Activated naive CD8-positive, alpha-beta T cell treated with anti-CD3 and anti-CD28 coated beads, Interleukin-2, amount 50 U/mL, for 24 hours (primary cell): ENCODE results near the gene ZNF800.

Experiments used
- ATAC-seq: fragments of 150-1000 bp; cut with Tn5 transposase; one replicate; pipeline ENCODE4 v1.10.0; 2021
- DNase-seq: peaks from one replicate; pipeline ENCODE4 v3.0.0; 2021
- H3K27ac Mint-ChIP-seq: one replicate; pipeline ENCODE4 v1.8.0; 2021; ENCODE audit warnings: mild to moderate bottlenecking, mixed read lengths
- H3K27me3 Mint-ChIP-seq: one replicate; pipeline ENCODE4 v1.8.0; 2021; ENCODE audit warnings: mixed read lengths
- H3K36me3 Mint-ChIP-seq: one replicate; pipeline ENCODE4 v1.8.0; 2021; ENCODE audit warnings: low read depth, mixed read lengths
- H3K4me1 Mint-ChIP-seq: one replicate; pipeline ENCODE4 v1.8.0; 2021; ENCODE audit warnings: mixed read lengths
- H3K4me3 Mint-ChIP-seq: one replicate; pipeline ENCODE4 v1.8.0; 2021; ENCODE audit warnings: mild to moderate bottlenecking, moderate library complexity, mixed read lengths
- H3K9me3 Mint-ChIP-seq: one replicate; pipeline ENCODE4 v1.8.0; 2021; ENCODE audit warnings: mixed read lengths

The ZNF800 gene

DNA sequence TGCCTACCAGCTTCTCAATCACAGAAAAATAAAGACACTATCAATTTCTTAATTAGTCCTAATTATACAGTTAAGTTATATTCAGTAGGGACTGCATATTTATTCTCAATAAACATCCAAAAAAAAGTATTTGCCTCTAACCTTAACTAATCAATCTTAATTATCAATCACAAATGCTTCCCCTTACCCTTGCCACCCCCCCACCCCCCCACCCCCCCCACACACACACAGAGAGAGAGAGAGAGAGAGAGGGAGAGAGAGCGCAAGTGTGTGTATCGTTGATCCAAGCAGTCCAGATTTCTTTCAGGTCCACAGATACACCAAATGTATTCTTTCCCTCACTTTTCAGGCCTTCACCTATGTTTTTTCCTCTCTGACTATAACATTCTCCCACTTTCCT, 12.9 kb downstream of the ZNF800 start:
- ATAC-seq, result no peak
- Mint-ChIP-seq H3K36me3 (peaks cover 55% of the 10 kb centered on the region), H3K27ac (peak overlapping the region; percentile 49), H3K27me3 (no peaks in the 10 kb centered on the region), H3K4me1 (peaks cover 79% of the 10 kb centered on the region), H3K4me3 (no peak overlapping the region), H3K9me3 (no peaks in the 10 kb centered on the region)
- DNase-seq, result no peak

DNA sequence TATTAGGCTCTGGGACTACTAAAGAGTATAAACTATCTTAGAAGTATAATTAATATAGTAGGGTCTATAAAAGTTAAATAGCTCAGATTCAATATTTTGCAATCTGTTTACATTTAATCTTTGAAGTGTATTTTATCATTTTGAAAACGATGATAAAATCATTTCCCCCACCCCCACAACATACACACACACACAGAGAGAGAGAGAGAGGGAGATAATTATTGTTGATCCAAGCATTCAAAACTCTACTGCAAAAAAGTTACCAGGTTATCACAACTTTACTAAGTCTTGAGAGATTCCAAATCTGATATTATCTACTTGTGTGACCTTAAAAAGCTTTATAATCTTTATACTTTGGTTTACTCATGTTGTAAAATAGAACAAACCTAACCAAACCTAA, 14.0 kb downstream of the ZNF800 start:
- no peaks in the 10 kb centered on the region for H3K9me3 Mint-ChIP-seq
- peaks cover 61% of the 10 kb centered on the region for H3K36me3 Mint-ChIP-seq
- no peak overlapping the region for H3K27ac Mint-ChIP-seq
- no peak for DNase-seq
- H3K27me3 Mint-ChIP-seq, result no peaks in the 10 kb centered on the region
- ATAC-seq, result no peak
- H3K4me3 Mint-ChIP-seq, result no peak overlapping the region
- H3K4me1 Mint-ChIP-seq, result peaks cover 78% of the 10 kb centered on the region

DNA sequence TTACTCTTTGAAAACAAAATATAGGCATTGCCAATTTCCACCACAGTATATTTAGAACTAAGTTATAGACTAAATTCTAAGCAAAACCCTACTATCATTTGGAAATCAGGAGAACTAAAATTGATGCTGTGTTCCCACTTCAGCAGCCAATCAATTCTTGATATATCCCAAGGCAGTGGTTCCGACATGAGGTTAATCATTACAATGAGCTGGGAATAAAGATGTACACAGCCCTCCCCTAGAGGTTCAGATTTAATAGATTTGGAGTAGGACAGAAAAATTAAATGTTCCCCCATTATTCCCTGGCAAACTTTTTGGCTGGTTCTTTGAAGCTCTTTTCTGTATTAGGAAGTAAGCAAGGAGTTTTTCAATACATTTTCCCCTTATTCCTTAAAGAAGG, 15.1 kb downstream of the ZNF800 start:
- Mint-ChIP-seq H3K36me3 (peaks cover 59% of the 10 kb centered on the region), H3K4me3 (no peak overlapping the region), H3K27me3 (no peaks in the 10 kb centered on the region), H3K4me1 (peaks cover 71% of the 10 kb centered on the region), H3K27ac (no peak overlapping the region), H3K9me3 (no peaks in the 10 kb centered on the region)
- DNase-seq (no peak), ATAC-seq (no peak)

DNA sequence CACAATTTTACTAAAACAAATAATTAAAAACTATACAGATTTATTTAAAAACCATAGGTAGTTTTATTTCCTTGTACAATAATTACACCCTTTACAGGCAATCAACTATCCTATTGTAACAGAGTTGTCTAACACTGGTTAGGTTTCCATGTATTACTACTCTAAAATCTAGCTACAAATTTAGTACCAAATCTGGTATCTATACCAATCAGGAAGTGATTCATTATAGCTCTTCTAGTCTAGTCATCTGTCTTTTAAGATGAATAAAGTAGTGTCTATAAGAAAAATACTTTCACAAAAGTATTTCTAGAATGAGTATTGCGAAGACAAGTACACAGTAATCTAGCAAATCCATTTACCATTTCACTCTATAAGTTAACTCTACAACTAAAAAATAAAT, 16.9 kb downstream of the ZNF800 start:
- Mint-ChIP-seq H3K4me1 (peaks cover 61% of the 10 kb centered on the region), H3K36me3 (peaks cover 57% of the 10 kb centered on the region), H3K4me3 (no peak overlapping the region), H3K27ac (no peak overlapping the region), H3K9me3 (no peaks in the 10 kb centered on the region), H3K27me3 (no peaks in the 10 kb centered on the region)
- DNase-seq (no peak), ATAC-seq (peak; percentile 84)

DNA sequence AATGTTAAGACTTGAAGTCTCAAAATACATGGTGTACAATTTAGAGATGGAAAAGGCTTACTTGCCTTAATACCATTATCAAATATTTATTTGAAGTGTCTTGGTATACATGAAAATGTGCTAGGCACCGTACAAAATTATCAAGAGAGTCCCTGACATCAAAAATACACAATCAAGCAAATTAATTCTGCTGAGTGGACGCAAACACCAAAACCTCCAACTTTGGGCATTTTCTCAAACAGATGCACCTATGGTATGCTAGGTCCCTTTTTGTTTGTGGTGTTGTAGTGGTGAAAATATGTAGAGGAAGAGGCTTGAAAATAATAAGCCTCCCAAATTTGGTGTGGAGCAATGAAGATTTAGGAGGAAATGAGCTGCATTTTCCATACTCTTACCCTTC, 24.8 kb downstream of the ZNF800 start:
- Mint-ChIP-seq H3K27ac (no peak overlapping the region), H3K9me3 (no peaks in the 10 kb centered on the region), H3K27me3 (no peaks in the 10 kb centered on the region), H3K4me1 (peaks cover 38% of the 10 kb centered on the region), H3K4me3 (no peak overlapping the region), H3K36me3 (peaks cover 44% of the 10 kb centered on the region)
- DNase-seq (no peak), ATAC-seq (no peak)

DNA sequence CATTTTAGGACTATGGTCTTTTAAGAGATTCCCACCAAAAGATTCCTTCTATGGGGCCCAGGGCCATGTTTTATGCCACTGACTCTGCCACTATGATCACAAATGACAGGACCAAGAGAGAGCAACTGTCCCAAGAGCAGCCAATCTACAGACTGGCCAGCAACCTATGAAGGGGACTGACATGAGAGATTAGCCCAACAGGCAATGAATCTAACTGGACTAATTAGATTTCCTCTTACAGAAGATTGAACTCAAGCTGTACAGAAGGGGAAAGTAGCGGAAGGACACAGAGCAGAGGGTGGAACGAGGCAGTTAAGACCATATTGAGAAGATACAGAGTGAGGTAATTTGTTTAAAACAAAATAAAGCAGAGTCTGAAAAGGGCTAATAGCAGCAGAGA, 25.8 kb downstream of the ZNF800 start:
- no peak for DNase-seq
- H3K4me3 Mint-ChIP-seq, result no peak overlapping the region
- peaks cover 43% of the 10 kb centered on the region for H3K36me3 Mint-ChIP-seq
- H3K27ac Mint-ChIP-seq, result no peak overlapping the region
- peaks cover 38% of the 10 kb centered on the region for H3K4me1 Mint-ChIP-seq
- no peaks in the 10 kb centered on the region for H3K27me3 Mint-ChIP-seq
- no peak for ATAC-seq
- H3K9me3 Mint-ChIP-seq, result no peaks in the 10 kb centered on the region

DNA sequence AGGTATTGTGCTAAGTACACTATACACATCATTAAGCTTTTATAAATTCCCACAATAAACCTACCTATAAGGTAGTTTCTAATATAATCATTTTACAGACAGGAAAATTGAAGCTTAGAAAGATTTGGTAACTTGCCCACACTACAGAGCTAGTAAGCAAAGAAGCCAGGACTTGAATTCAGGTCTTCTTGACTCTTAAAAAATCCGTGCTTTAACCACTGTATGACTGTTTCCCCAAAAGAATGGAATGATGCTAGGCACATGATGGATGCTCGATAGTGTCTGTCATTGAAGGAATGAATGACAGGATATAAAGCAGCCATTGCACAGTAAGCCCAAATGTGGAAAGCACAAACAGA, 26.6 kb downstream of the ZNF800 start:
- Mint-ChIP-seq H3K36me3 (peaks cover 42% of the 10 kb centered on the region), H3K27ac (no peak overlapping the region), H3K4me3 (no peak overlapping the region), H3K27me3 (no peaks in the 10 kb centered on the region), H3K9me3 (no peaks in the 10 kb centered on the region), H3K4me1 (peaks cover 38% of the 10 kb centered on the region)
- DNase-seq (no peak), ATAC-seq (no peak)

DNA sequence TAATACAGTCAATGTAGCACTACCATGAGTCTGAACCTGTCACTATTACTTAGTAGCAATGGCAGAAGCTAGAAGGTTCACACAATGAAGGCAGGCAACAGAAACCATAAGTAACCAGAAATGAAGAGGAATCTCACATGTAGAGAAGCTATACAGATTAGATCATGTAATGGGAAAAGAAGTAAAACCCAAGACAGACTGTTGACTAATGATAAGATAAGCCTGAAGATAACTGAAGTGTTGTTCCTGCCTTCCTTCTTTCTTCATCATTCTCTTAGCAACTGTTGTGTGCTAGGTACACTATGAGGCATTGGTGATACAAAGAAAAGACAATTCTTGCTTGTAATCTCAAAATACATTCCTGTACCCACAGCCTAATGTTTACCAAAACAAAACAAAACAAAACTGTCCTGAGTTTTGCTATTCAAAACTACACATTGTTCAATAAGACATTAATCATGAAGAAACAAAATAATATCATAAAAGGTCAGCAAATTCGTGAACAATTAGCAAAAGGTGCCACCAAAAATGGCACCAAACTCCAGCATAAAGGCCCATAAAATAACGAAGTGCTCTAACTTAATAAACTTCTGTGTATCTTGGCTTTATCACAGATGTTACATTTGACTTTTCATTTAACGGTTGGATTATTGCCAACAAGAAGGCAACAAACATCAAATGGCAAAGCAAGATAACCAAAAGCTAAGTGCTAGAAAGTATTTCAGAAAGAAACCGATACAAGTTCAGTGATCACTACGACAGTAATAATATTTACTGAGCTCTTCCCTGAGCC, 27.1 kb downstream of the ZNF800 start:
- H3K27ac Mint-ChIP-seq, result no peak overlapping the region
- peaks cover 34% of the 10 kb centered on the region for H3K4me1 Mint-ChIP-seq
- H3K36me3 Mint-ChIP-seq, result peaks cover 42% of the 10 kb centered on the region

DNA sequence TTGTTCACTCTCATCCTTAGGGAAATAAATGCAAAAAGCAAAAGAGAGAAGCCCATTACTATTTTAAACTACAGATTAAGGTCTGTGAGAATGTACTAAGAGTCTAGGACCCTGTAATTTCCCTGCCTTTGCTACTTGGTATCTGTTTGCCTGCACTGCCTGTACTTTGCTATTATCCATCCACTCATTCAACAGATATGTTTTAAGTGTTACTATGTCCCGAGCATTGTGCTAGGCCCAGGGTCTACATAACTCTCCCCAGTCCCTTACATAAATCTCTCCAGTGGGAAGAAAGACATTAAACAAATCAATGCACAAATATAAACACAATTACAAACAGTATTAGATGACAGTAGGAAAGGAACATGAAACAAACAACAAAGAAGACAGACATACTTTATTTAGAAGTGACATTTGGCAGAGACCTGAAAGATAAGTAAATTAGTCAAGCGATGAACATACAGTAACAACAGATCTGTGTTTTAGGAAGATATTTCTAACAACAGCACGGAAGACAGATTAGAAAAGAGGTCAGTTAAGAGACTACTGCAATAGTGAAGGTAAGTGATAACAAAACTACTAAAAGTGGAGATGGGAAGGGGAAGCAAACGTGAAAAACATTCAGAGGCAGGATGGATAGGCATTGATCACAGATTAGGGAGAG, 30.0 kb downstream of the ZNF800 start:
- ATAC-seq, result no peak
- no peaks in the 10 kb centered on the region for H3K9me3 Mint-ChIP-seq
- peaks cover 35% of the 10 kb centered on the region for H3K36me3 Mint-ChIP-seq

More for the DNA sequence above, 27.1 kb downstream of the ZNF800 start:
- DNase-seq, result no peak
- H3K27me3 Mint-ChIP-seq, result no peaks in the 10 kb centered on the region
- no peak for ATAC-seq
- H3K9me3 Mint-ChIP-seq, result no peaks in the 10 kb centered on the region
- H3K4me3 Mint-ChIP-seq, result no peak overlapping the region

DNA sequence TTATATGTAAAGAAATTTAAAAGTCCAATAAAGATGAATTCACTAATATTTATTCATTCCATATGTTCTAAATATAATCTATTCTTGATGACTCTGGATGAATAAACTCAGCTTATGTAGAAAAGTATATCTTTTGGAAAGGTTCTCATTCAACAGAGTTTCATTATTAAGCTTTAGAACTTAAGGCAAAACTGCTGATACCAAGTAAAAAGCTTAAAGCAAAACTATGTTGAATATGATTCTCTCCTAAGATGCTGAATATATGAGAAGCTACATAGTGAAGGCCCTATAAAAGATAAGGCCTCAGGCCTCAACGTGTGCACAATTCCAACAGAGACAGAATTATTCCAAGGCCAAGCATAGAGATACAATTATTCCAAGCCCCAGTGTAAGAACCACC, 30.8 kb downstream of the ZNF800 start:
- no peak overlapping the region for H3K27ac Mint-ChIP-seq
- peaks cover 29% of the 10 kb centered on the region for H3K36me3 Mint-ChIP-seq

More for the DNA sequence above, 30.0 kb downstream of the ZNF800 start:
- Mint-ChIP-seq H3K4me3 (no peak overlapping the region), H3K27me3 (no peaks in the 10 kb centered on the region), H3K4me1 (peaks cover 17% of the 10 kb centered on the region), H3K27ac (no peak overlapping the region)
- no peak for DNase-seq

DNA sequence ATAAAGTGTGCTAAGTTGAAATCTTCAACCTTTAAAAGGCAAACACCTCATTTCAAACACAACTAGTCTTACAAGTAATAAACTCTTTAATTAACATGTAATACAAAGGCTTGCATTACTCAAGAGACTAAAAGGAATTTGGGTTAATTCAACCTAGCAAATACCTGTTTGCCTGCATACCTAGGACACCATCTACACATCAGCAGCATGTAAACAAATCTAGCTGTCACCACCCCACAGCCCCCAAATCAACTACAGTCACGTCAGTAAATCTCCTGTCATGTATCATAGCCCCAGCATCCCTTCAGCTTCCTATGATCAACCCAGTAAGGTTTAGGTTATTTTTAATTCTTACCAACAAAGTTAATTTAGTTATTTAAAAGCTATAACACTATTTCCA, 33.5 kb downstream of the ZNF800 start:
- Mint-ChIP-seq H3K36me3 (peaks cover 24% of the 10 kb centered on the region), H3K27ac (no peak overlapping the region), H3K4me3 (no peak overlapping the region), H3K27me3 (no peaks in the 10 kb centered on the region), H3K9me3 (no peaks in the 10 kb centered on the region), H3K4me1 (peaks cover 10% of the 10 kb centered on the region)
- DNase-seq (no peak), ATAC-seq (no peak)

More for the DNA sequence above, 30.8 kb downstream of the ZNF800 start:
- Mint-ChIP-seq H3K4me3 (no peak overlapping the region), H3K27me3 (no peaks in the 10 kb centered on the region), H3K4me1 (peaks cover 14% of the 10 kb centered on the region), H3K9me3 (no peaks in the 10 kb centered on the region)
- no peak for ATAC-seq
- DNase-seq, result no peak

DNA sequence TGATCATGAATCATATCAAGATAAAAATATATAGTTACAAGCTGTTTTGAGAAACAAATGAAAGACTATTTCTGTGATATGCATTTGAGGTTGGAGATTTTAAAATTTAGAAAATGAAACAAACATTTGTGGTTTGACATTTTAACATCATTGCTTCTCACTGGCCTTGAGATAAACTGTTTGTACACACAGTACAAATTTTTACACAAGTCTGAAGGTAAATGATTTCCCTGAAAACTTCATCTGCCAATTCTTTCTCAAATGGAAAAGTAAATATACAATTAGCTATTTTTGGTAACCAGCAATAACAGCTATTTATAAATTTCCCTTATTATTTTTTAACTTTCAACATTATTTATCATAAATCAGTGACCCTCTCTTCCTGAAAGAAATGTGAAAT, 38.6 kb downstream of the ZNF800 start:
- ATAC-seq (no peak), DNase-seq (no peak)
- Mint-ChIP-seq H3K4me3 (no peak overlapping the region), H3K9me3 (no peaks in the 10 kb centered on the region), H3K27ac (no peak overlapping the region), H3K36me3 (peaks cover 15% of the 10 kb centered on the region), H3K27me3 (no peaks in the 10 kb centered on the region), H3K4me1 (peaks cover 24% of the 10 kb centered on the region)

DNA sequence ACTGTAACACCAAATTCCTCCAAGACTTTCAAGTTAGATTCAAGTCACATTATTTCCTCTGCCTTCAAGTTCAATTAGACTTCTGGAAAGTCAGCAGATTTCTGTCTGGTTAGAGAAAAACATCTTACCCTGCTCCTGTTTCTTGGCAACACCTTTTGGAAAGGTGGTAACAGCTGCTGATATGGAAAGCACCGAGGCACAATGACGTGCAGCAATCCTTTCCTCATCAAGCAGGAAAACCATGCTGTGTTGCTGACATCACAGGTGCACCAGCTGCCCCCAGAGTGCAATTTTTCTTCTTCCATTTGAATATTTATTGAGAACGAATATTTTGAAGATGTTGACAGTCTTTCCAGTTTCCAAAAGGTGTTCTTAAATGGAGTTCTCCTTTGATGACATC, 41.9 kb downstream of the ZNF800 start:
- H3K4me1 Mint-ChIP-seq, result peaks cover 34% of the 10 kb centered on the region
- no peak for ATAC-seq
- H3K27me3 Mint-ChIP-seq, result peaks cover 2% of the 10 kb centered on the region

DNA sequence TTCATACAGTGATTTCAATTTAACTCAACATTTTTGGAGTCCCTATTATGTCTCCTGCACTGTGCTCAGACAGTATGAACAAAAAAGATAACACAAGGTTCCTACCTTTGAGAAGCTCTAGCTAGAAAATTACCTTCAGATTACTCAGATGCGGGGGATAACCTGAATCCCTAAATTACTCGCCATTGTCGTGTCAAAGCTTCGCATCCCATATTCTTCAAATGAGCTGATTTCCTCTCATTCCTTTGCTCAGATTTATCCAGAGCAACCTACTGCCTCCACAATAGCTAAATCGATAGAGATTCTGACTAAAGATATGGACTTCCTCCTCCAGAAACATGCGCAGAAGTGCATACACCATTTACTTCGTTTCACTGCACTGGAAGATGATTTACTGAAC, 42.6 kb downstream of the ZNF800 start:
- H3K36me3 Mint-ChIP-seq, result peaks cover 7% of the 10 kb centered on the region
- ATAC-seq (no peak), DNase-seq (no peak)
- peak overlapping the region; percentile 0 for H3K27ac Mint-ChIP-seq
- H3K4me1 Mint-ChIP-seq, result peaks cover 29% of the 10 kb centered on the region
- no peaks in the 10 kb centered on the region for H3K9me3 Mint-ChIP-seq
- H3K27me3 Mint-ChIP-seq, result peaks cover 2% of the 10 kb centered on the region
- H3K4me3 Mint-ChIP-seq, result no peak overlapping the region

More for the DNA sequence above, 41.9 kb downstream of the ZNF800 start:
- peaks cover 9% of the 10 kb centered on the region for H3K36me3 Mint-ChIP-seq
- DNase-seq, result no peak
- no peak overlapping the region for H3K27ac Mint-ChIP-seq
- H3K9me3 Mint-ChIP-seq, result no peaks in the 10 kb centered on the region
- H3K4me3 Mint-ChIP-seq, result no peak overlapping the region

DNA sequence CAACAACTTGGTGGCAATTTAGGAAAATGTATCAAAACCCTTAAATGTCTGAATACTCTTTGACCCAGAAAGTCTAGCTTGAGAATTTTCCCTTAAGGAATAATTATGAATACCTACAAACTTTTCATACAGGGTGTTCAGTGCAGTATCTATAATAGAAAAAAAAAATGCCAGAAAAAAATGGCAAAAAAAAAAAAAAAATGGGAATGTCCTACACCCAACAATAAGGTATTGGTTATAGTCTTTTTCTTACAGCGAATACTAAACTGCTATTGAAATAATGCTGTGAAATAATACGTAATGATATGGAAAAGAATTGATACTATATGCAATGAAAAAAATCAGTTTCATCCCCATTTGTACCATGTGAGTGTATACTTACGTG, 44.3 kb downstream of the ZNF800 start:
- DNase-seq (no peak), ATAC-seq (no peak)
- H3K27me3 Mint-ChIP-seq, result peaks cover 2% of the 10 kb centered on the region
- H3K36me3 Mint-ChIP-seq, result peaks cover 1% of the 10 kb centered on the region
- H3K9me3 Mint-ChIP-seq, result no peaks in the 10 kb centered on the region
- peak overlapping the region; percentile 49 for H3K4me3 Mint-ChIP-seq
- H3K27ac Mint-ChIP-seq, result no peak overlapping the region
- peaks cover 19% of the 10 kb centered on the region for H3K4me1 Mint-ChIP-seq
